ENCODE measurements around the gene AMACR.

DNA sequence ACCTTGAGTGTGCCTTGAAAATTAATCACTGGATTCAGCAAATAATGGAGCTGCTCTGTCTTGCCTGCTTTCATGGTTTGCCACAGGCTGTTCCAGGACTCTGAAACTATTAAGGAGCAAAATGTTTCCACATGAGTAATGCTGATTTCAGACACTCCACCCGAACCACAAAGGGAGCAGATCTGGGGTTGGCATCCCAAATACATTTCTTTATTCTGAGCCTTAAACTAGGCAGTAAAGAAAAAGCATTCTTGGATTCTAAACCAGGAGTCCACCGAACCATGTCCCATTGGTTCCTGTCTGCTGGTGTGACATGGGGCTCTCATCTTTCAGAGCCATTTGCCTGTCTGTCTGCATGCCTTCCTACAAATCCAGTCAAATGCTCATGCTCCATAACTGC is 45.3 kb upstream of the AMACR start:
- TF ChIP-seq TAF1 (IDR thresholded peaks at IDR 0.05; ENCODE audit: borderline replicate concordance, low read depth, low read length) (no peak), POLR2A (IDR thresholded peaks at IDR 0.05; ENCODE audit: low read depth, low read length) (no peak)

Data from GM12892 (cell line).